Hepatic stellate cell (primary cell): ENCODE results near the gene RMDN2.
"Not testable (repeated sequence)": the region's sequence is repeated elsewhere in the genome, so short reads cannot be mapped to it uniquely, and the experiment has no call there.

ENCODE experiments used
- DNase-seq: peaks from one replicate; pipeline ENCODE4 v3.0.0; 2011; ENCODE audit warnings: low spot score

Gene RMDN2

DNA sequence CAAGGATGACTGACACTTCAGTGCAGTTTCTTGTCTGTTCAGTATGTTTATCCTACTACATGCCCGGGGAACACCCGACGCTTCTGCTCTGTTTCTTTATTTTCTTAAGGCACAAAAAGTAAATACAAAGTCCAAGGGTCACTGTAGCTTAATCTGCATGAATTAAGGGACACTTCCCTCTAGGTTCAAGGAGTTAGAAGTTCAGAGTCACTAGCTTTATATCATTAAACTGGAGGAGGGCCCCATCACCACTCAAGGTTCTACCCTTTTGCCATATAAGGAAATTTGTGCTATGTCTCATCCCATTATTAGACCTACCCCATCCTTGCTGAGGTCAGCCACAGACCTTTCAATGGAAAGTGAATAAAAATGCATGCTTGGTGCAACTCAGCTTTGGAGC lies 27.6 kb upstream of the RMDN2 start:
- DNase-seq = no peak

DNA sequence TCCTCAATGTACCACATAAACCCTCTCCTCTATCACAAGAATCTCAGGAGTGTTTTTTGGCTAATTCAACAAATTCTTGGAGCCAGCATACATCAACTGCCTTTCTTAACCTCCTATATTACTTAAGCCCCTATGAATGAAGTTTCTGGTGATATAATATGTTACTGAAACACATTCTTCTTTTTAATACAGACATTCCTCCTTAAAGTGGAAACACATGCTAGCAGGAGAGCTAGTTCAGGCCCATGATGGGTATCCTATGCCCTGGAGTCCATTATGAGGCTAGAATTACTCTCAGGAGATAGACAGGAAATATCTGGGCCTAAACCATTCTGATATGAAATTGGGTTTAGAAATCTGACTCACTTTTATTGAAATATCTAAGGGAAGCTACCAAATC lies 26.6 kb upstream of the RMDN2 start:
- DNase-seq = no peak

DNA sequence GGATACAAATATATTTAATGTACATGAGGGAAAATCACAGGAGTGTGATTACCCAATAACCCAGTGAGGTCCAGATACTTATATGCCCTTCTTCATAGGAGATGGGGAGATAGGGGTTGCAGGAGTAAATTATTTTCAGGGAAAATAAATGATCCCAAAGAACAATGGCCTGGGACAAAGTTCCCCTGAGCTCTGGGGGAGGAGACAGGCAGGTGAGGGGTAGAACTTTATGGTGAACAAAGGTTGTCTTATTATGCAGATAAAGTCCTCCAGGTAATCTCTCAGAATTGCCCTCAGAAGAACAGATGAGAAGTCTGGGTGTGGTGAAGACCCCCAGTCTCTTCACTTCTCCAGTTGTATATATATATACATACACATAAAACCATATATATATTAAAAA lies 22.1 kb upstream of the RMDN2 start:
- DNase-seq = no peak

DNA sequence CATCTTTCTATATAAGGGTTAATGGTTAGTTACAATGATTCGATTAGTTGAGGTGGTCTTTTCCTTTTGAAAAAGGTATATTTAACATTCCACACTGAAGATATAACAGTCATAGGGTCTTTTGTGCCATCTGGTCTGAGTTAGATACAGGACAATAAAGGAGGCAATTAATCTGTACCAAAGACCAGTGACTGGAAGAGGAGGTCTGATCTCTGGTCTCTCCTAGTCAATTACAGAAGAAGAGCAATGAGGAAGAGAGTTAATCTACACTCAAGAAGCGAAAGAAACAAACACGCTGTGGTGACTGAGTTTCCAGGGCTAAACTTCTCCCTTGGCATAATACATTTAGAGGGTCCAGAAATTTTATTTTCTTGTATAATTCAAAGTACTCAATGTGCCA lies 20.7 kb upstream of the RMDN2 start:
- no peak for DNase-seq

DNA sequence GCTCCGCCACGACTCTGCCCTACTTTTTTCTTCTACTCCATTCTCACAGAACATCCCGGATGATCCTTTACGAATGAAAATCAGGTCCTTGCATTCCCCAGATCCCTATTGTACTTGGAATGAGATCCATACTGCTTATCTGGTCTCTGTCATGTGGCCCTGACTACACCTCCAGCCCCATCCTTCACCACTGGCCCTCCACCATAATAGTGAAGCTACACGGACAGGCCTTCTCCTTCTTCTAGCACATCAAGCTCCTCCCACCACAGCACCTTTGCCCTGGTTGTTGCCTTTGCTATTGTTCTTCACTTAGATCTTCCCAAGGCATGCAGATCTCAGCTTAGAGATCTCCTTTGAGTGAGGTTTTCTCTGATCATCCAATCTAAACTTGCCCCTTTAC lies 20.1 kb upstream of the RMDN2 start:
- DNase-seq = no peak

DNA sequence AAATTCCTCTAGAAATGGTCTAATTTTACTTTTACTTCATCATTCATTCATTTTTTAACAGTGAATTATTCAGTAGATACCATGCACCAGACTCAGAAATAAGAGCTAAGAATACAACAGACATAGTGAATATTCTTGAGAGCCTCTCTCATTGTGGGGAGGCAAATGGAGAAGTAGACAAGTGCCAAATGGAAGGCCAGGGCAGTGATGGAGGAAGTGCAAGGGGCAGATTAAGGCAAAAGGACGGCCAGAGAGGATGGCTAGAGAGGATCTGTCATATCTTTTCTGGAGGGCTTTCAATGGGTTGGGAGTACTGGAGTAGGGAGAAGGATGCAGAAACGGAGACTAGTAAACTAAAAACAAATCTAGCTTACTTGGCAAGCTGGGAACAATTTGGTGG lies 19.0 kb upstream of the RMDN2 start:
- no peak for DNase-seq

DNA sequence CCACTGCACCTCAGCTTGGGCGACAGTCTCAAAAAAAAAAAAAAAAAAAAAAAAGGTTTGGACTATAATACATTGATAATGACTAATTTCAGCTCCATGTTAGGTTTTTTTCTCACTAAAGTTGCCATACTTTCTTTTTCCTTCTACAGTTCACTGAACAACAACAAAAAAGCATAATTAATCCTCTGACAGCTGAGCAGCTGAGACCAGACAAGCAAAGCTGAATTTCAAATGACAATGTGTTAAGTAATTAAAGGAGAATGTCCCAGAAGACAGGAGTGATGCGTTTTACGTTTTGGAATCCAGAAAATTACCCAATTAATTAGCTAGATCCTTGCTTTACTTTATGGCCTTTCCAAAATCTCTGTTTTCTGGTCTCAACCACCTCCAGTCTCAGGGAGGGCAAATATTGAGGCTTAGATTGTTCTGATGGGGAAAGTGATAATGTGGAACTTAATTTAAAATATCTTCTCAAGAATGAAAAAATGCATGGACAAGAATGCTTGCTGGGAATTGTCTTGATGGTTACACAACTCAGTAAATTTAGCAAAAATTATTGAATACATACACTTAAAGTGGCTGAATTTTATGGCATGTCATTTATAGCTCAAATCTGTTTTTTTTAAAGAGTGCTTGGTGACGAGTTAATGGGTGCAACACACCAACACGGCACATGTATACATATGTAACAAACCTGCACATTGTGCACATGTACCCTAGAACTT lies 17.4 kb upstream of the RMDN2 start:
- no peak for DNase-seq

DNA sequence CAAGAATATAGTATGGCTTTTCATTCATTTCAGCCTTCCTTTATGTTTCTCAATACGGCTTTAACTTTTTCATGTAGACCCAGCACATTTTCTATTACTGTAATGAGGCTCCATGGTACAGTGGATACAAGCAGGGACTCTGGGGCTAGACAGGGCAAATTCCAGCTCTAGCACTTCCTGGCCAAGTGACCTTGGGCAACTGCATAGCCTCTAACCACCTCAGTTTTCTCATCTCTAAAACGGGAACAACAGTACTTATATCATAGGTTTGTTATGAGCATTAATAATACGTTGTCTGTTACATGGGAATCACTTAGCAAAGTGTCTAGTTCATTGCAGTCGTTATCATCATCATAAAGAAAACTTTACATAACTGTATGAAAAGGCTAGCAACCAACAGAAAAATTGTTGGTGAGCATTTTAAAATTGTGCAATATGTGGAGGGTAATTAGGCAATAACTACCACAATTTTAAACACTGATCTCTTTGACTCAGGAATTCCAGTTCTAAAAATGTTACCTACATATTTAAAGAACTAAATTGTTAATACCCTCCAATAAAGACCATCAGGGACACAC lies 13.7 kb upstream of the RMDN2 start:
- DNase-seq = no peak

DNA sequence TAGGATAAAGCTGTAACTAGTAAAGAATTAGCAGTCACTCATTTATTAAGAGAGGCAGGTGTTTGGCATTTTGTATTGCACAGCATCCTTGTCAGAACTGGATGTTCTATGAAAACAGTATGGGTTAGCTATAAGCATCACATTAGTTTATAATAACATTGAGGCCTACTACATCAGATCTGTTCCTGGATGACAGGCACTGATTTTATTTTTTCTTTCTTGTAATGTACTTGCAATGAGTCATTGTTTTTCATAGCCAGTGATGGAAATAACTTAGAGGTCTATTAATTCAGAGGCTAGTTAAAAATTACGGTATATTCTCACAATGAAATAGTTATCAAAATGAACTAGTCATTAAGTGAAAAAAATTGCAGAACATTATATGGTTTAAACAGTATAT lies 13.0 kb upstream of the RMDN2 start:
- DNase-seq = peak; percentile 29

DNA sequence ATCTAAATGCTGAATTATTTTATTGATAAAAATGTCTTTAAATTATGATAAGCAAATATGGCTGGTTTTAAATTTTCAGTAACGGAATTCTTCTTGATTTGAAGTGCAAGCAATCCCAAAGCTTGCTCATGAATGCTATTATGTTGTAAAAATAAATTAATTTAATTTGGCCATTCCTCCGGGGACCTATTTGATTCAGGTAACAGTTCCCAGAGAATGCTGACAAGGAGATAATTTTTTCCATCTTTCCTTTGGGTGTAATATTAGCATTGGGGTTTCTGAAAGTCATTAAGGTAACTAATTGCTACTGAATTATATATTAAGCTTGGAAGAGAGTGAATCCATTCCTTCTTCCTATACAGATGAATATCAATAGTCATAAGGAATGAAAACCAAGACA lies 12.5 kb upstream of the RMDN2 start:
- no peak for DNase-seq

DNA sequence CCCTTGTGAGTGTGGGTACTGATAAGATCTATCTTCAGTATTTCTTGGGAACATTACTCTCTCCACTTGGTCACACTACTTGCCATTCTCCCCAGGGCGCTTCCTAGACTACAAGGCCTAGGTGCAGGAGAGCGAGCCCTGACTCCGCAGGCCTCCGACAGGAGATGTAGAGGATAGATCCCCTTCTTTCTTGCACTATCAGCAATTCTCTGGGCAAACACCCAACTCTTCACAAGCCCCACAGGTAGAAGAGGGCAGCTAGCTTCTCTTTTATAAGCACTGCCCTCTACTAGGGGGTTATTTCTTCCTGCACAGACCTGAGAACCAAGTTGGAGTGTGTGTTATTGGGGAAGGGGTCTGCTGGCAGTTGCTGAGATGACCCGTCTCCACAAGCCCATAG lies 10.7 kb upstream of the RMDN2 start:
- no peak for DNase-seq

DNA sequence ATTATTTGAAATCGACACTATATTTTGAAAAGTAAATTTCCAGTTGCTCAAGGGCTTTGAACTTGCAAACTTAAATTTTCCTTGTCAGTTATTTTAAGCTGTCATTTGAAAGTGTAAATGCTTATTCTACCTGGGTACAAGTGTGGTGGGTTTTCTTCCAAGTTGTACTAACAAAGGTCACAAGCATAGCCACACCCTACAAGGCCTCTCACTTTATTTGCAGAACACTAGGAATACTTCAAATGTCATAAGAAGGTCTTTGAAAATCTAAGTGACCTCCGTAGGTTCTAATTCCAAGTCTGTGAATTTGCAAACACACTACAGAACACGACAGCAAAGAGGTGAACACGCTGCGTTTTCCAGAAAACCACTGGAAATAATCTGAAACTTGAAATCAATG lies 9.3 kb upstream of the RMDN2 start:
- no peak for DNase-seq

DNA sequence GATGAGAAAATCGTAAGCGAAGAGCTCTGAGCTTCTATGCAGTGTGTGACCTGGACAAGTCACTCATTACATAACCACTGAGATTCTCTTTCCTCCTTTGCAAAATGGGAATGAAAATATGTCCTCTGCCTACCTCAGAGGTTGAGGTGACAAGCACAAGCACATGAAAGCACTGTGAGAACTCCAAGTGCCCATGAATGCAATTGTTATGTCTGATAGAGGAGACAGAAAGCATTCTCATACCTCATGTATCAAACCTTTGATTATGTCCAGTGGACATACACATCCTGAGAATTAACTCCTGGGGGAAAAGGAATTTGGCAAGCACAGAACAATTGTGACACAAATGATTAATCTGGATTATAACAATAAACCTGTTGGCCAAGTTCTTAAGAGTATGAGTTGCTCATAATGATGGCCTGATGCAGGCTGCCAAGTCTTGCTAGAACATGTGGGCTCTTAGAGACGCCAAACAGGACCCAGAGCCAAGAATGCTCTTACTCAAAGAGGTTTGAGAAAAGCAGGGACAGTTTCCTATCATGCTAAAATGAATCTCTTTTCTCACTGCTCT lies 8.5 kb upstream of the RMDN2 start:
- peak; percentile 35 for DNase-seq

DNA sequence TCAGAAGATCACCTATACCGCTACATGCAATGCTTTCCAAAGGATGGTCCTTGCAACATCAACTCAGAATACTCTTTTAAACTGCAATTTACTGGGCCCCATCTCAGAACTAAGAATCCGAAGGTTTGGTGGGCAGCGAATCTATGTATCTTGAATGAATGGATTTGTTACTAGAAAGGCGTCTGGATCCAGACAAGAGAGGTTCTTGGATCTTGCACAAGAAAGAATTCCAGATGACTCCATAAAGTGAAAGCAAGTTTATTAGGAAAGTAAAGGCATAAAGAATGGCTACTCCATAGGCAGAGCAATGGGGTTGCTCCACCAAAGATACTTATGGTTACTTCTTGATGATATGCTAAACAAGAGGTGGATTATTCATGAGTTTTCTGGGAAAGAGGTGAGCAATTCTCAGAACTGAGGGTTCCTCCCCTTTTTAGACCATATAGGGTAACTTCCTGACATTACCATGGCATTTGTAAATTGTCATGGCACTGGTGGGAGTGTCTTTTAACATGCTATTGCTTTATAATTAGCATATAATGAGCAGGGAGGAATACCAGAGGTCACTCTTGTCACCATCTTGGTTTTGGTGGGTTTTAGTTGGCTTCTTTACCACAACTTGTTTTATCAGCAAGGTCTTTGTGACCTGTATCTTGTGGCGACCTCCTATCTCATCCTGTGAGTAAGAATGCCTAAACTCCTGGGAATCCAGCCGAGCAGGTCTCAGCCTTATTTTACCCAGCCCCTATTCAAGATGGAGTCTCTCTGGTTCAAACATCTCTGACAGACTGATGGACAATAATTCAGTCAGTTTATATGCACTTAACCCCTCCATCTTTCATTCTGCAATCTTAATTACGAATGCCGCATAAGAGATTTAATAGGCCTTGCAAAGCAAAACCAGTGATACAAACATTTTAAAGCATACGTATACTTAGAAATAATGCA lies 7.5 kb upstream of the RMDN2 start:
- DNase-seq = no peak

DNA sequence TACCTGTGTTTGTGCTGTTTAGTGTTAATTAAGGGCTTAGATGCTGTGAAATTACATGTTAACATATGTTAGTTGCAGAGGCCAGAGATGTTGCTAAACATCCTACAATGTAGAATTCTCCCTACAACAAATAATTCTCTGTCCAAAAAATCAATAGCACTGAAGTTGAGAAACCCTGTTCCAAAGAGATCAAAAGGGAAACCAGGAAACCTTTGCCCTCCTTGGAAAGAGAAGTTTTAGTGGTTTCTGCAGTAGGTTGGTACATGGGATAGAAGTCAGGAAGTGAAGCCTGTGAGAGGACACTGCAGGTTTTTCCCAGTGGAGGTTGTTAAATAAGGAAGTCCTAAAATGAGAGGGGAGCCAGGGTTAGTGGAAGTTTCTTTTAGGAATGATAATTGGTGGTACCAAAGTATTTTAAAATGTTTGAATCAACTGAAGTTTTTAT lies 6.3 kb upstream of the RMDN2 start:
- DNase-seq = no peak

DNA sequence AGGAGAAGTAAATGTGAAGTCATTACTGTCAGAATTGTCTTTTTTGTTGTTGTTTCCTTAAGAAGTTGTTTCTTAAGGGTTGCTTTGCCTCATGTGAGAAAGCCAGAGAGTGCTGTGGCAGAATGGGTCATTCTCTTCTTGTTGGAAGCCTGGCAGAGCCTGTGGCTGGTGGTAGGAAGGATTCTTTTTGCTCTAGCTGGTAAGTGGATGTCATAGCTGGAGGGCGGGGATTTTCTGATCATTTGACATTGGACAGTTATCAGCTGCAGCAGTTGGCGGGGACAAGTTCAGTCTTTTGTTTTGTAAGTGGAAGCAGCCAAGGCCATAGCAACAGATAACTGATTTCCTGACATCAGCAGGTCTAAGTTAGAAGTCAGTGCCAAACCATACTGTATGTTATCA lies 5.5 kb upstream of the RMDN2 start:
- DNase-seq = no peak

DNA sequence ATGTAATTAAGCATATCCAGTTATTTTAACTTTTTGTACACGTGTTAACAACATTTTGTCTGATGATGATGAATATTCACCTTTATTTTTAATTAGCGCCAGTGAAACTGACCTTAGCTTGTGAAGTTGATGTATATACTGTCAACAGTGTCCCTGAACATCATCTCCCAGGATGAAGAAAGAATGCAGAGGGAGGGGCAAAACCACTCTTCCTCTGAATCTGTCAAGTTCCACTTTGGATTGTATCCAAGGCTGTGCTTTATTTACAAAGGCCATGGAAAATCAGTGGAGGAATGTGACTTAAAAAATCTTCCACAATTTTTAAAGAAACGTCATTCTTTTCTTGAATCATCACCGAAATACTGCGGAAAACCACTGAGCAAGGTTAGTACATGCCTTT lies 4.5 kb upstream of the RMDN2 start:
- peak; percentile 44 for DNase-seq

DNA sequence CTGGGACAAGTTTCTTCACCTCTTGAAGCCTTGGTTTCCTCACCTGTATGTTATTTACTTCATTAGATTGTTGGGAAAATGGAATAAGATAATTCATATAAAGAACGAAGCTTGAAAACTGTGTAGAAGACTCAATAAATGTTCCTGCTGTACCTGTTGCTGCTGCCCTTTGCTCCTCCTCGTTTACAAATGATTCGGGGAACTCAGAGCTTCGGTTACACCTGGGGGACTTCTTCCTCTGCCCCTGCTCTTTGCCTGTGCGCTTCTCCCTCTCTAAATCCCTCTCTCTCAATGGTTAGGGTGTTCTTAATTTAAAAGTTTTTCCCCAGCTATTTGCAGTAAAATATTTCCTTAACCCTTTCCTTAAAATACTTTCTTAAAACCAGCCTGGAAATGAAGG lies 3.3 kb upstream of the RMDN2 start:
- no peak for DNase-seq

DNA sequence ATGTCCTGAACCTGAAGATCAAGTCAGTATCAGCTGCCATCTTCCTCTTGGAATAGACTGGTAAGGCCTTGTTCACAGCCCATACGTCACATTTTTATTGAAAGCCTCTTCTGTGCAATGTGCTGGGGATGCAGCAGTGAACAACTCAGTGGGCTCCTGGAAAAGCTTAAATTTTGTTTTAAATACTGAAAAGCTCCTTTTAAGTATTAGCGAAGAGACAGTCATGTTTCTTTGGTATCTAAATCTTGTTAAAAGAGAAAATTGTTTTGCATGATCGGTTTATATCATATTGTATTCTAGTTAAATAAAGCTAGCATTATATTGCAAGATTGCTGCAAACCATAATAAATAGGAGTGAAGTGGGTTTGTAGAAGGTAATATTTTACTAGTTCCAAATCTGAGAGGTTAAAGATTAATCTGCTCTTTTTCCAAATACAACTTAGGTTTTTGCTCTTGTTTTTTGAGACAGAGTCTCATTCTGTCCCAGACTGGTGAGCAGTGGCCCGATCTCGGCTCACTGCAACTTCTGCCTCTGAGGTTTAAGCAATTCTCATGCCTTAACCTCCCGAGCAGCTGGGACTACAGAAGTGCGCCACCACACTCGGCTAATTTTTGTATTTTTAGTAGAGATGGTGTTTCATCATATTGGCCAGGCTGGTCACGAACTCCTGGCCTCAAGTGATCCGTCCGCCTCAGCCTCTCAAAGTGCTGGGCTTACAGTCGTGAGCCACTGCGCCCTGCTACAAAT lies 1.6 kb upstream of the RMDN2 start:
- DNase-seq = no peak

DNA sequence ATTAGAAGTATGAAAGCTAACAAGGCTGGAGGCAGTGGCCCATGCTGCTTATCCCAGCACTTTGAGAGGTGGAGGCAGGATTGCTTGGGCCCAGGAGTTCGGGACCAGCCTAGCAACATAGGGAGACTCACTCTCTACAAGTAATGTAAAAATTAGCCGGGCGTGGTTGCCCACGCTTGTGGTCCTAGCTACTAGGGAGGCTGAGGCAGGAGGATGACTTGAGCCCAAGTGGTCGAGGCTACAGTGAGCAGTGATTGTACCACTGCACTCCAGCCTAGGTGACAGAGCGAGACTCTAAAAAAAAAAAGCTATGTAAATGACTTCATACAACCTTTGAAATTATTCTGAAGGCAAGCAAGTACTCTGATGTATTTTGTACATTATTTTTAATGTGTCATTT lies 1.5 kb downstream of the RMDN2 start:
- DNase-seq = no peak

DNA sequence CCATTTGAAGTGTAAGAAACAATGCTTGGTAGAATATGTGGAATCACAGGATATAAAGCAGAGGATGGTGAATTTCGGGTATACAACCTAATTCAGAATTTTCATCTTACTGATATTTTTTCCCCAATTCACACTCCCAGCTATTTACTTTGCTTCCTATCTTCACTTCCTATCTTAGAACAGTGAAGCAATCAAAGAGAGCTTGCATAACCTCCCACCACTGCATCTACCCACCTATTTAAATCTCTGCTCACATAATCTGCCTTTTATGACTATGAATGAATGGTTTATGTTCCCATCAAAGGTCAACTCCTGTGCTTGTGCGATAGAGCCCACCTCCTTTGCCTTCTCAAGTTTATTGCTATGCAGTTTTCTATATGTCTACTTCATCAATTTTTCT lies 3.3 kb downstream of the RMDN2 start:
- DNase-seq = no peak

DNA sequence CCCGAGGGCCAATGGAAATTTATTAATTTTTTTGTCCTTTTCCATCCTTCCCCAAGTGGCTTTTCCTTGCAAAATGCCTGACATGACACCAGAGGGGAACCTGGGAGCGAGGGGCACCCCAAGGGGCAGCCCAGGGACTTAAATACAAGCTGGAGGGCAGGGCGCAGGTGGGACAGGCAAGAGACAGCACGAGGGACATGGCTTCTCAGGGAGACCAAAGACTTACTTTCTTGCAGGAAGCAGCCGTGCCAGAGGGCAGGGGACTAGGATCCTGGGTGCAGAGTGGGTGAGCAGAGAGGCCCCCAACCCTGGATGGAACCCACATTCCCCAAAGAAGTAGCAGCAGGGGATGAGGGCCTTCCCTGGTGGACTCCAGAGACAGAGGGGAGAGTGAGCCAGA lies 5.3 kb downstream of the RMDN2 start:
- not testable (repeated sequence) for DNase-seq
